Suprapubic skin (tissue), 4 donors: Measurements from ENCODE around the gene CDK2.
"Not testable (repeated sequence)": the region's sequence is repeated elsewhere in the genome, so short reads cannot be mapped to it uniquely, and the experiment has no call there.

Experiments used
- EP300 ChIP-seq: sonication (generic); formaldehyde crosslinking; IDR thresholded peaks from one replicate; pipeline ENCODE4 v1.6.1; 2017; ENCODE audit warnings: antibody characterized with exemption
- POLR2A ChIP-seq, 2 donors: fragments of 450-650 bp; IDR thresholded peaks; one replicate each; pipeline ENCODE4 v1.6.1; 2017; ENCODE audit warnings: antibody characterized with exemption in 2 of 2, mild to moderate bottlenecking in 2 of 2, moderate library complexity in 2 of 2
- POLR2AphosphoS5 ChIP-seq, 3 donors: sonication (generic); formaldehyde crosslinking; IDR thresholded peaks; one replicate each; pipeline ENCODE4 v1.6.1; 2017; ENCODE audit warnings: antibody characterized with exemption in 3 of 3
- TF ChIP-seq, protein P1 (sequence below), 2 donors: fragments of 200-600 bp in 1 of 2; fragments of 450-650 bp in 1 of 2; sonication (generic) in 1 of 2; IDR thresholded peaks; one replicate each; pipeline ENCODE4 v1.5.1; 2016 to 2019; ENCODE audit warnings: antibody characterized with exemption in 2 of 2, mild to moderate bottlenecking in 1 of 2, moderate library complexity in 1 of 2

GRCh38 chr12:55999522-55999921 is 32.9 kb downstream of the CDK2 start:
- not testable (repeated sequence) for TF ChIP-seq POLR2A (IDR thresholded peaks at IDR 0.05); POLR2AphosphoS5 (IDR thresholded peaks at IDR 0.05); EP300
- TF ChIP-seq, protein P1, sequence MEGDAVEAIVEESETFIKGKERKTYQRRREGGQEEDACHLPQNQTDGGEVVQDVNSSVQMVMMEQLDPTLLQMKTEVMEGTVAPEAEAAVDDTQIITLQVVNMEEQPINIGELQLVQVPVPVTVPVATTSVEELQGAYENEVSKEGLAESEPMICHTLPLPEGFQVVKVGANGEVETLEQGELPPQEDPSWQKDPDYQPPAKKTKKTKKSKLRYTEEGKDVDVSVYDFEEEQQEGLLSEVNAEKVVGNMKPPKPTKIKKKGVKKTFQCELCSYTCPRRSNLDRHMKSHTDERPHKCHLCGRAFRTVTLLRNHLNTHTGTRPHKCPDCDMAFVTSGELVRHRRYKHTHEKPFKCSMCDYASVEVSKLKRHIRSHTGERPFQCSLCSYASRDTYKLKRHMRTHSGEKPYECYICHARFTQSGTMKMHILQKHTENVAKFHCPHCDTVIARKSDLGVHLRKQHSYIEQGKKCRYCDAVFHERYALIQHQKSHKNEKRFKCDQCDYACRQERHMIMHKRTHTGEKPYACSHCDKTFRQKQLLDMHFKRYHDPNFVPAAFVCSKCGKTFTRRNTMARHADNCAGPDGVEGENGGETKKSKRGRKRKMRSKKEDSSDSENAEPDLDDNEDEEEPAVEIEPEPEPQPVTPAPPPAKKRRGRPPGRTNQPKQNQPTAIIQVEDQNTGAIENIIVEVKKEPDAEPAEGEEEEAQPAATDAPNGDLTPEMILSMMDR (IDR thresholded peaks at IDR 0.05) = not testable (repeated sequence)
